ENCODE measurements around the gene HOXC13. TPM values are rescaled to one million over a fixed set of nuclear protein-coding genes. Genes with fewer than 3 reads are reported as not detected.
A peak's percentile ranks its signal among the peaks of the same experiment; 100 is the strongest.

Gene HOXC13
- polyA plus RNA-seq, 1 donor (not counting 4 experiments of a cell fraction or from before 2014, with no cell fraction given): 4.8 TPM

- Histone ChIP-seq H3K9me1 (ENCODE audit: control insufficient read depth, extremely low read depth, insufficient read depth, low read length) (no peaks in the 10 kb centered on the region), H3K27me3 (ENCODE audit: control insufficient read depth, extremely low read depth, insufficient read depth, low read length) (peaks cover 74% of the 10 kb centered on the region), H3K4me1 (ENCODE audit: control insufficient read depth, extremely low read depth, insufficient read depth, low read length) (no peaks in the 10 kb centered on the region), H3K79me2 (ENCODE audit: control insufficient read depth, insufficient read depth, low read length) (no peaks in the 10 kb centered on the region), H3K36me3 (ENCODE audit: control insufficient read depth in 2 of 2, extremely low read depth in 1 of 2, insufficient read depth in 2 of 2, low read length in 2 of 2) (no peaks in the 10 kb centered on the region), H3K4me3 (ENCODE audit: control insufficient read depth in 2 of 3, extremely low read depth in 1 of 3, insufficient read depth in 2 of 3, low read depth in 1 of 3, low read length in 3 of 3) (no peak overlapping the region), H2AFZ (ENCODE audit: control insufficient read depth, low read length) (no peak overlapping the region), H3K9ac (ENCODE audit: control insufficient read depth, extremely low read depth, insufficient read depth, low read length) (no peak overlapping the region), H4K20me1 (ENCODE audit: control insufficient read depth, extremely low read depth, insufficient read depth, low read length) (no peaks in the 10 kb centered on the region), H3K27ac (ENCODE audit: control insufficient read depth, insufficient read depth, low read length) (no peak overlapping the region), H3K4me2 (ENCODE audit: control insufficient read depth, extremely low read depth, insufficient read depth, low read depth, low read length) (peak overlapping the region; percentile 14), H3K9me3 (ENCODE audit: control insufficient read depth, low read depth, low read length) (no peaks in the 10 kb centered on the region)
- dilution Hi-C loops (cut with MboI; ENCODE audit: extremely low pct_ligation_motif_present, low sequenced_read_pairs): loop anchor here (25.0 kb wide), 1 partner anchor 166 kb away; the partner anchor contains the start of gene CISTR
- TF ChIP-seq EZH2 (IDR thresholded peaks at IDR 0.05; ENCODE audit: low read length) (peak; percentile 84), CTCF (optimal IDR thresholded peaks at IDR 0.05 in 1 of 3, IDR thresholded peaks at IDR 0.05 in 1 of 3, conservative IDR thresholded peaks at IDR 0.05 in 1 of 3; ENCODE audit: extremely low read depth in 1 of 3, insufficient read depth in 2 of 3, low read length in 3 of 3) (no peak)
- FAIRE-seq: no peak
- DNase-seq (ENCODE audit: low read depth, low spot score): no peak
These were observed 10.4 kb upstream of the HOXC13 start for GRCh38 chr12:53928054-53928835.

GRCh38 chr12:53929527-53929926 is 9.1 kb upstream of the HOXC13 start:
- H3K36me3 ChIP-seq (ENCODE audit: control insufficient read depth in 2 of 2, extremely low read depth in 1 of 2, insufficient read depth in 2 of 2, low read length in 2 of 2): no peaks in the 10 kb centered on the region
- no peak overlapping the region for H3K4me2 ChIP-seq (ENCODE audit: control insufficient read depth, extremely low read depth, insufficient read depth, low read depth, low read length)
- no peak overlapping the region for H3K27ac ChIP-seq (ENCODE audit: control insufficient read depth, insufficient read depth, low read length)
- DNase-seq (ENCODE audit: low read depth, low spot score): no peak
- H3K4me1 ChIP-seq (ENCODE audit: control insufficient read depth, extremely low read depth, insufficient read depth, low read length): no peaks in the 10 kb centered on the region
- no peaks in the 10 kb centered on the region for H3K79me2 ChIP-seq (ENCODE audit: control insufficient read depth, insufficient read depth, low read length)
- no peaks in the 10 kb centered on the region for H3K9me3 ChIP-seq (ENCODE audit: control insufficient read depth, low read depth, low read length)
- H3K9me1 ChIP-seq (ENCODE audit: control insufficient read depth, extremely low read depth, insufficient read depth, low read length): no peaks in the 10 kb centered on the region
- H3K27me3 ChIP-seq (ENCODE audit: control insufficient read depth, extremely low read depth, insufficient read depth, low read length): peaks cover 84% of the 10 kb centered on the region
- H3K4me3 ChIP-seq (ENCODE audit: control insufficient read depth in 2 of 3, extremely low read depth in 1 of 3, insufficient read depth in 2 of 3, low read depth in 1 of 3, low read length in 3 of 3): no peak overlapping the region
- no peak overlapping the region for H3K9ac ChIP-seq (ENCODE audit: control insufficient read depth, extremely low read depth, insufficient read depth, low read length)
- FAIRE-seq: no peak
- dilution Hi-C loops (cut with MboI; ENCODE audit: extremely low pct_ligation_motif_present, low sequenced_read_pairs): loop anchor here (25.0 kb wide), 1 partner anchor 167 kb away; the partner anchor contains the start of gene CISTR
- no peak overlapping the region for H2AFZ ChIP-seq (ENCODE audit: control insufficient read depth, low read length)
- TF ChIP-seq EZH2 (IDR thresholded peaks at IDR 0.05; ENCODE audit: low read length): no peak
- no peak for TF ChIP-seq CTCF (optimal IDR thresholded peaks at IDR 0.05 in 1 of 3, IDR thresholded peaks at IDR 0.05 in 1 of 3, conservative IDR thresholded peaks at IDR 0.05 in 1 of 3; ENCODE audit: extremely low read depth in 1 of 3, insufficient read depth in 2 of 3, low read length in 3 of 3)
- H4K20me1 ChIP-seq (ENCODE audit: control insufficient read depth, extremely low read depth, insufficient read depth, low read length): no peaks in the 10 kb centered on the region

All from keratinocyte (primary cell).